C4-2B (cell line): Measurements from ENCODE around the gene ERMARD.

Experiments used
- CTCF ChIP-seq: fragments of 450-650 bp; conservative IDR thresholded peaks from 2 replicates; pipeline ENCODE4 v1.5.1; 2017; ENCODE audit warnings: mild to moderate bottlenecking
- ZFX ChIP-seq: fragments of 450-650 bp; IDR thresholded peaks from 2 replicates; pipeline ENCODE4 v1.6.1; 2017

GRCh38 chr6:169782966-169783365 is 31.5 kb downstream of the ERMARD start:
- TF ChIP-seq CTCF (no peak), ZFX (no peak)
